Stimulated activated CD4-positive, alpha-beta T cell treated with anti-CD3 and anti-CD28 coated beads, Interleukin-4, amount 100 ng/mL, for 48 hours (primary cell): ENCODE data around the gene PTH2R.
"Not testable (repeated sequence)": the region's sequence is repeated elsewhere in the genome, so short reads cannot be mapped to it uniquely, and the experiment has no call there.

Experiments used
- DNase-seq, 2 donors: peaks; one replicate each; pipeline ENCODE4 v3.0.0-alpha.2; 2020; ENCODE audit warnings: low read depth in 2 of 2

Gene PTH2R

DNA sequence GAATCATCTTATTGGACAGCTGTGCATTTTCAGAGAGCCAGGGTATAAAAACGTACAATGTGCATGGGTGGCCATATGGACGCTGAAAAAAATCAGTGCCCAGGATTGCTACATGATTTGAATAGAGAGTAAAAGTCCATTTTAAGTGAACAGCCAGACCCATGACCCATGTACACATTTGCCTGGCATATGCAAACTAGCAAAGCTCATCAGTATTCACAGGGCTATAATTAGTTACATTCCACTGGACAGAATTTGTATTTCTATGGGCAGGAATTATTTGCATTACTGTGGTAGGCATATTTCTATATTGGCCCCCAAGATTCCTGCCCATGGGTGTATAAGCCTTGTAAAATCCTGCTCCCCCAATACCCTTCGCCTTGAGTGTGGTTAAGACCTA, 78.8 kb downstream of the PTH2R start:
- DNase-seq: no peak

DNA sequence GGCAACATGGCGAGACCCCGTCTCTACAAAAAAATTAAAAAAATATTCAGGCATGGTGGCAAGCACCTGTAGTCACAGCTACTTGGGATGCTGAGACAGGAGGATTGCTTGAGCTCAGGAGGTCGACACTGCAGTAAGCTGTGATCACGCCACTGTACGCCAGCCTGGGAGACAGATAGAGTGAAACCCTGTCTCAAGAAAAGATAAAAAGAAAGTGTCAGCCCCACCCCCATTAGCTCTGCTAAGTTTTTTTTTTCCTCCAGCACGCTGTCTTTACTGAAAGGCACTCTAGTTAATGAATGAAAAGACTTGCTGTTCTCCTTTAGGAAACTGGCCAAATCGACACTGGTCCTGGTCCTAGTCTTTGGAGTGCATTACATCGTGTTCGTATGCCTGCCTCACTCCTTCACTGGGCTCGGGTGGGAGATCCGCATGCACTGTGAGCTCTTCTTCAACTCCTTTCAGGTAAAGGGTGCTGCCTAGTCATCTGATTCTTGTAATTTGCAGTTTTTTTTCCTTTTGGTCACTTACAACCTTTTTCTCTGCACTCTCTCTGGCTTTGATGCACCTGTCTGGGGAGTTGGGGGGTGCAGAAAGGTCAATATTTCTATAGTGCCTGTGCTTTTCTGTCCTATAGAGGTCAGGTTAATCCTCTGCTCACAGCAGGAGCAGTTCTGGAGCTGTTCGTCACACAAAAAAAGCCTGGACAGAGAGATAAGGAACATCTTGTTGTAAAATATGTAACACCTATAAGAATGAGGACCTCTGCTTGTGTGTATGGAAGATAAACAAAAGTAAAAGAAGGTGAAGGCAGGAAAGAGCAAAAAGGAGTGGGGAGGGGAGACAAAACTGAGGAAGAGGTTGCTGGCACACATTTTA, 82.3 kb downstream of the PTH2R start:
- no peak for DNase-seq

DNA sequence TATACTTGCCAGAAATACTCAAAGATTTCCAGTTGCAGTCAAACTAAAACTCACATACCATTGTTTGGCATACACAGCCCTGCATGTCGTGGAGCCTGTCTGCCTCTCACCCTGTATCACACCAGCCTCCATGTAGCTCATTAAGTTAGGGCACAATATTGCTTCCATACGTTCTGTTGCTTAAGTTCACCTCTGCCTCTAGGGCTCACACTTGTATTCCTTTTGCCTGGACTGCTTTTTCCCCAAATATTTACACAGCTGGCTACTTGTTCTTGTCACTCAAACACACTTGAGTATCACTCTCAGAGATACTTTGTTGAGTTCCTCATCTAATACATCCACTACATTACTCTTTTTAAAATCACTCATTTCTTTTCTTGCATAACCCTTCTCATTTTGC, 83.1 kb downstream of the PTH2R start:
- DNase-seq: no peak

- no peak for DNase-seq
Observed at GRCh38 chr2:208490492-208490891, 83.9 kb downstream of the PTH2R start.

GRCh38 chr2:208491641-208492040, 85.0 kb downstream of the PTH2R start:
- no peak for DNase-seq

DNA sequence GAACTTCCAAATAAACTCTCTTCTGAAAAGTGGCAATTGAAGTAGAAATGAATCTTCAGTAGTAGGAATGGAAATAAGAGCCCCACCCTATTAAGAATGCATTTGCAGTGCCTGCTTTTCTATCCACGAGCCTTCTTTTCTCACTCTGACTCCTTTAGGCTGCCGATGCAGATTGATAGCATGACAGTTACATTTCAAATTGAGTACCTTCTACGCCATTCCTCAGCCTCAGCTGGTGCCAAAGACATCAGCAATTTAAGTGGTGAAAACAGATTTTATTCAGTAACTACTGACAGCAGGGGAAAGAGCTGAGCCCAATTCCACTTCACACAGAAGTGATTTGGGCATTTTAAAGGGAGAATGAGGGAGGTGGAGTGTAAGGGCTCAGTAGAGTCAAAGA, 85.5 kb downstream of the PTH2R start:
- no peak for DNase-seq

- no peak for DNase-seq
Observed at GRCh38 chr2:208493186-208493585, 86.6 kb downstream of the PTH2R start.

DNA sequence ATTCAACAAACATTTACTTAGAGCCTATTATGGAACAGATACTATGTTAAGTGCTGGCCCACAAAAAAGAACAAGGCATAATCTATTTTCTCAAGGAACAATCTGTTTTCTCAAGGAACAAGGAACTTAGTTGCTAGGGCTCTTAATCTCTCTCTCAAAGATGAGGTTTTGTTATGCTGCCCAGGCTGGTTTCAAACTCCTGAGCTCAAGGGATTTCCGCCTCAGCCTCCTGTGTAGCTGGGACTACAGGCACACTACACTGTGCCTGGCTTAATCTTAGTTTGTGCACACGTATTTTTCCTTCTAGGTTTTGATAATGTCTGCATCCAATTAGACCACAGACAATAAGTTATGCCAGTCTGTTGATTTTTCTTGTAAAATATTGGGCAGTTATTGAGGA, 89.5 kb downstream of the PTH2R start:
- no peak for DNase-seq

- no peak for DNase-seq
Observed at GRCh38 chr2:208501206-208501605, 94.6 kb downstream of the PTH2R start.

DNA sequence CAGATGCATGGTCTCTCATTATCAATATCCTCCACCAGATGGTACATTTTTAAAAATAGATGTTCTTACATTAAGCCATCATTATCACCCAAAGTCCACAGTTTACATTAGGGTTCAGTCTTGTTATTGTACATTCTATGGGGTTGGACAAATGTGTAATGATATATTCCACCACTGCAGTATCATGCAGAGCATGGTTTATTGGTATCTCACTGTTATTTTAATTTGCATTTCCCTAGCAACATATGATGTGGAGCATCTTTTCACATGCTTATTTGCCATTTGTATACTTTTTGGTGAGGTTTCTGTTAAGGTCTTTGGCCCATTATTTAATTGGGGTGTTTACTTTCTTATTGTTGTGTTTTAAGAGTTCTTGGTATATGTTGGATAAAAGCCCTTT, 95.7 kb downstream of the PTH2R start:
- DNase-seq: no peak

- not testable (repeated sequence) for DNase-seq
Observed at GRCh38 chr2:208505365-208505764, 98.8 kb downstream of the PTH2R start.

DNA sequence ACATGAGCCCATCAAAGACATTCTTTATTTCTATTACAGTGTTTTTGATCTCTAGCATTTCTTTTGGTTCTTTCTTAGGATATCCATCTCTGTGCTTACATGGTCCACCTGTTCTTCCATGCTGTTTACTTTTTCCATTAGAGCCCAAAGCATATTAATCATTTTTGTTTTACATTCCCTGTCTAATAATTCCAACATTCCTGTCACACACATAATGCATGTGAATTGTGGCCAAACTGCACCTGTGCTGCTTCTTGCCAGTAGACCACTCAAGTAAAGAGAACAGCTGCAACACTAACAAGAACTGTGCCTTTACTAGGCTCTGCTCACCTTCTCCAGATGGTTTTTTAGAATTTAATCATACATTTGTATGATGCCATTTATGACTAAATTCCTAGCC, 103.0 kb downstream of the PTH2R start:
- DNase-seq: no peak

- no peak for DNase-seq
Observed at GRCh38 chr2:208511016-208511415, 104.4 kb downstream of the PTH2R start.

- DNase-seq: no peak
Observed at GRCh38 chr2:208511573-208511972, 105.0 kb downstream of the PTH2R start.

DNA sequence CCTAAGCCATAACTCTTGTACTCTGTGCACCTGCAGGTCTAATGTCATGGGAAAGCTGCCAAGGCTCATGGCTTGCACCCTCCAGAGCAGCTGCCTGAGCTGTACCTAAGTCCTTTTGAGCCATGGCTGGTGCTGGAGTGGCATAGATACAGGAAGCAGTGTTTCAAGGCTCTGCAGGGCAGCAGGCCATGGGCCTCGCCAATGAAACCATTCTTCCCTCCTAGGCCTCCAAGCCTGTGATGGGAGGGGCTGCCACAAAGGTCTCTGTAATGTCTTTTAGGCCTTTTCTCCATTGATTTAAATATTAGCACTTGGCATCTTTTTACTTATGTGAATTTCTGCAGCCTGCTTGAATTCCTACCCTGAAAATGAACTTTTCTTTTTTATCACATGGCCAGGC, 108.5 kb downstream of the PTH2R start:
- no peak for DNase-seq

DNA sequence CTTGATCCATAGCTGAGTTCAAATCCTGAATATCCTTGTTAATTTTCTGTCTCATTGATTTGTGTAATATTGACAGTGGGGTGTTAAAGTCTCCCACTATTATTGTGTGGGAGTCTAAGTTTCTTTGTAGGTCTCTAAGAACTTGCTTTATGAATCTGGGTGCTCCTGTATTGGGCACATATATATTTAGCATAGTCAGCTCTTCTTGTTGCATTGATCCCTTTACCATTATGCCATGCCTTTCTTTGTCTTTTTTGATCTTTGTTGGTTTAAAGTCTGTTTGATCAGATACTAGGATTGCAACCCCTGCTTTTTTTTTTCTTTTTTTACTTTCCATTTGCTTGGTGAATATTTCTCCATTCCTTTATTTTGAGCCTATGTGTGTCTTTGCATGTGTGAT, 116.5 kb downstream of the PTH2R start:
- not testable (repeated sequence) for DNase-seq

- not testable (repeated sequence) for DNase-seq
Observed at GRCh38 chr2:208525165-208525564, 118.6 kb downstream of the PTH2R start.

DNA sequence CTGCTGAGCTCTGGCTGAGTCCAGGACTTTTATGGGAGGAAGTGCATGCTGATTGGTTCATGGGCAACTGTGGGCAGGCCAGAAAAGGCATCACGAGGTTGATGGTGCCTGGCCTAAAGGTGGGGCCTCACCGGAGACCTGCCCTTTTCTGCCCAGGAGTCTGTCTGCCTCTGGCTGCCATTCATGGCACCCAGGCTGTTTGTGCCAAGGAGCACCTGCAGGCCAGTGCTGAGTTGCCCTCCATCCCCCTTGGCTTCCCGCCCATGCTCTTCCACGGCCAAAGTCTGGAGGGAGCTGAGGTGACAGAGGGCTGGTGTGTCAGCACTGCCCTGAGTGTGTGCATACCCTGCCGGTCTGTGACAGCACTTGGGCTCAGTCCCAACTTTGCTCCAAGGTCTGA, 123.2 kb downstream of the PTH2R start:
- DNase-seq: no peak

DNA sequence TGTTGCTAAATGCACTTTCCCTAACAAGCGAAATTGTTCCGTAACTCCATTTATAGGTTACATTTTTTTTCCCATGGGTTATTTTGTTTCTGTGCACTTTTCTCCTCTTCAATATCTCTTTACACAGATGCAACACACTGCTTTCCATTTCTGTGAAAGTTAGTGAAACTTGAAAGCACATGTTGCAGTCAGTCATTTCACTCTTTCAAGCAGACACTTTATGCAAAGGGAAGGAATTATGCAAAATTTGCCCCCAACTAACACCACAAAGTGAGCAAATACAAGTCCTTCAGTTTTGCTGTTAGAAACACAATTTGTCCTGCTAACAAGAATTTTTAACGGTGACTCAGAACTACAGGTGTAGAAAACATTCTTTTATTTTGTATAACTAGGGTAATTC, 124.8 kb downstream of the PTH2R start:
- DNase-seq: no peak

DNA sequence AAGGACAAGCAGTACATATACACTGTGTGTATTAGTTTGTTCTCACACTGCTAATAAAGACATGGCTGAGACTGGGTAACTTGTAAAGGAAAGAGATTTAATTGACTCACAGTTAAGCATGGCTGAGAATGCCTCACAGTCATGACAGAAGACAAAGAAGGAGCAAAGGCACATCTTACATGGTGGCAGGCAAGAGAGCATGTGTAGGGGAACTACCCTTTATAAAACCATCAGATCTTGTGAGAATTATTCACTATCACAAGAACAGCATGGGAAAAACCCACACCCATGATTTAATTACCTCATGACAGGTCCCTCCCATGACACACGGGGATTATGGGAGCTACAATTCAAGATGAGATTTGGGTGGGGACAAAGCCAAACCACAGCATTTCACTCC, 129.0 kb downstream of the PTH2R start:
- not testable (repeated sequence) for DNase-seq

GRCh38 chr2:208541461-208541988, 134.9 kb downstream of the PTH2R start:
- no peak for DNase-seq

DNA sequence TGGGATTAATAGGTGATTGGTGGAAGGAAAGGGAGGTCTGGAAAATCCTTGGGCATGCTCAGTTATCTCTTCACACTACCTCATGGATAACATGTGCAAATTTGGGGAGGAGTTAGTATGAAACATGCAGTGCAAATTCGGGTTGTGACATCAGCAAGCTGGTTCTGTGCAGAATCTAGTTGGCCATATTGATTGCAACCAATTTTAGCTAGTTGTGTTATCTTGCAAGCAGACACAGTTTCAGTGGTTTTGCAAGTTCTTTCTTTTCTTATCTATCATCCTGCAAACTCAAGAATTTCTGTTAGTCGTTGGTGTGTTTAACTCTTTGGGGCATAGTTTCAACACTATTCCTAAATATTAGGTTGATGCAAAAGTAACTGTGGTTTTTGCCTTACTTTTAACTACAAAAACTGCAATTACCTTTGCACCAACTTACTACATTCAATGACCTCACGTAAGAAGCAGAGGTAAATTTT, 135.4 kb downstream of the PTH2R start:
- DNase-seq: no peak

DNA sequence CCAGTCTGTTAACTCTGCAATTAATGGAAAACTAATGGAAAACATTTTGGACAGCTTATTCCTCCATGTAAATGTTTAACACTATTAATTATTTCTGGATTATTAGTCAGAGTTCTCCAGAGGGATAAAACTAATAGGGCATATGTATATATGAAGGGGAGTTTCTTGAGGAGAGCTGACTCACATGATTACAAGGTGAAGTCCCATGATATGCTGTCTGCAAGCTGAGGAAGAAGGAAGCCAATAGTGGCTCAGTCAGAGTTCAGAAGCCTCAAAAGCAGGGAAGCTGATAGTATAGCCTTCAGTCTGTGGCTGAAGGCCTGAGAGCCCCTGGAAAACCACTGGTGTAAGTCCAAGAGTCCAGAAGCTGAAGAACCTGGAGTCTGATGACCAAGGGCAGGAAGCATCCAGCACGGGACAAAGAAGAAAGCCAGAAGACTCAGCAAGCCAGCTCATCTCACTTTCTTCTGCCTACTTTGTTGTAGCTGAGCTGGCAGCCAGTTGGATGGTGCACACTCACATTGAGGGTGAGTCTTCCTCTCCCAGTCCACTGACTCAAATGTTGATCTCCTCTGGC, 136.0 kb downstream of the PTH2R start:
- DNase-seq: no peak
